Calu3 (cell line): ENCODE results near the gene GTF2IRD1. TPM values are rescaled to one million over a fixed set of nuclear protein-coding genes. Genes with fewer than 3 reads are reported as not detected.

Experiments used
- BruUV-seq: library from RNA; stranded (reverse); fragments of 400-500 nt; replicated peaks from 2 replicates; lab custom pipeline; 2021; lab: Mats Ljungman, UMichigan
- CTCF ChIA-PET: fragments of 300-600 bp; sonication (Branson Sonifier 250); formaldehyde crosslinking; loops from one replicate; lab custom pipeline; 2022; ENCODE audit warnings: antibody characterized with exemption; lab: Charles Lee
- DNase-seq: peaks from one replicate; pipeline ENCODE4 v3.0.0; 2022
- H3K27ac Mint-ChIP-seq: one replicate; pipeline ENCODE4 v1.8.0; 2022; ENCODE audit warnings: mixed read lengths; ENCODE audit not compliant: unreplicated experiment
- H3K27me3 Mint-ChIP-seq: one replicate; pipeline ENCODE4 v1.8.0; 2022; ENCODE audit warnings: mixed read lengths; ENCODE audit not compliant: unreplicated experiment
- H3K36me3 Mint-ChIP-seq: one replicate; pipeline ENCODE4 v1.8.0; 2022; ENCODE audit warnings: mild to moderate bottlenecking, moderate library complexity, mixed read lengths; ENCODE audit not compliant: insufficient read depth, unreplicated experiment
- H3K4me1 Mint-ChIP-seq: one replicate; pipeline ENCODE4 v1.8.0; 2022; ENCODE audit warnings: mild to moderate bottlenecking, low read depth, mixed read lengths; ENCODE audit not compliant: unreplicated experiment
- H3K4me3 Mint-ChIP-seq: one replicate; pipeline ENCODE4 v1.8.0; 2022; ENCODE audit warnings: mild to moderate bottlenecking, low read depth, moderate library complexity, mixed read lengths; ENCODE audit not compliant: unreplicated experiment
- H3K9me3 Mint-ChIP-seq: one replicate; pipeline ENCODE4 v1.8.0; 2022; ENCODE audit warnings: low read depth, mixed read lengths; ENCODE audit not compliant: unreplicated experiment
- CTCF ChIP-seq: fragments of 200-600 bp; IDR thresholded peaks from one replicate; pipeline ENCODE4 v1.8.0; 2022; ENCODE audit warnings: antibody characterized with exemption; ENCODE audit not compliant: unreplicated experiment
- intact Hi-C: fragments of 100-400 bp; cut with micrococcal nuclease; formaldehyde crosslinking; loops from one replicate; pipeline ENCODE4 v1.10.0; 2022; ENCODE audit not compliant: unreplicated experiment
- total RNA-seq: library from RNA; stranded (reverse); gene quantifications from 2 replicates; pipeline ENCODE4 v1.2.3, GENCODE V29; 2022

GTF2IRD1 gene
- total RNA-seq, 1 experiment from 2014 or later = 29.2 TPM

DNA sequence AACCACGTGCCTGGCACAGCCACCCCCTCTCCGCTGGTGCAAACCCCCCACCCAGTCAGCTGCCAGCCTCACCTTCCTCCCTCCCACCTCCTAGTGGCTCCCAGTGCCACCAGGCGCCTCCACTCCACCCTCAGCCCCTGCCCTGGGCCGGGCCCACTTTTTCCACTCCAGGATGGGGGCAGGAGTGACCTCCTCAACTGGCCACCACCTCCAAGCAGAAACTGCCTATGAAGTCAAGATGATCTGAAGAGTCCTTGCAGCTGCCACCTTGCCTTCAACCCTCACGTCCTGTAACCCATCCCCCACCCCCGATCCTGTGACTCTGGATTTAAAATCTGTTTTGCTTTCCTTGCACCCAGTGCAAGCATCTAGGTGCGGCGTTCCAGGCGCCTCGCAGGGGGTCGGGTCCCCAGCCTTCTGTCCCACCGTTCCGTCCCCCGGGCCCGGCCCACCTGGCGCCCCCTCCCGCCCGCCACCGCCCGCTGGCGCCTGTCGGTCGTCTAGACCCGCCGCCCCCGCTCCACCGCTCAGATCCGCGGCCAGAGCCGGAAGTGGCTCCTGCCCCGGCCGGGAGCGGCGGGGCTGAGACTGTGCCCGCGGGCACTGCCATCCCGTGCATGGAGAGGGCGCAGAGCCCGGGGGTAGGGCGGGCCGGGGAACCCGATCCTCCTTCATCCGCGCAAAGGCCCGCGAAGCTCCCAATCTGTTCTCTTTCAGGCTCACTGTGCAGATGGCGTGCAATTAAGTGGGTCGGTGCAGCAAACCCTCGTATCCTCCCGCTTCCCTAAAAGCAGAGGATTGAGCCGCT is 152.6 kb downstream of the GTF2IRD1 start:
- no TSS peak for BruUV-seq
- Mint-ChIP-seq H3K9me3 (no peaks in the 10 kb centered on the region), H3K36me3 (peaks cover 20% of the 10 kb centered on the region), H3K27ac (no peak overlapping the region), H3K4me1 (peaks cover 25% of the 10 kb centered on the region), H3K4me3 (peak overlapping the region; percentile 50), H3K27me3 (no peaks in the 10 kb centered on the region)
- CTCF ChIA-PET = no interaction called here
- no peak for TF ChIP-seq CTCF
- intact Hi-C loops = no loop called here
- DNase-seq = peak; percentile 42

DNA sequence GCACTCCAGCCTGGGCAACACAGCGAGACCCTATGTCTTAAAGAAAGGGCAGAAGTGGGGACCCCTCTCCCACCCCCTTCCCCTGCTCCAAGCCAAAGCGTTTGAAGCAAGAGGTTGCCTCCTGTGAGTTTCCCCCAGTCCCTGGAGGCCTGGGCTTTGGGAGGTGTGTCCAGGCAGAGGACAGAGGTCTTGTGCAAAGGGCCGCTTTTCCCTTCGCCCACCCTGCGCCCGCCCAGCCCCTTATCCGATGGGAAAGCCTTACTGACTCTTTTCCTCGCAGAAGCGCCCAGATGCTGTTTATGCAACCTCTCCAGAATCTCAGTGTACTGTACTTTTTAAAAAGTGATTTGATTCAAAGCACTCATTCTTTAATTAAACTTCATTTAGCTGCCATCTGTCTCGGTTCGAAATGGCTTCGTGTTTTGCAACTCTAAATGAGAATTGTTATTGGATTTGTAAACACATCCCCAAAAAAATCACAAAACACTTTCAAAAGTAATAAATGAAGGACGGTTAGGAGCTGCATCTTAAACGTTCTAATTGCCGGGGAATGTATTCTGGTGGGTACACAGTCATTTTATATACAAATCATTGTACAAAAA is 153.3 kb downstream of the GTF2IRD1 start:
- intact Hi-C loops = no loop called here
- H3K9me3 Mint-ChIP-seq = no peaks in the 10 kb centered on the region
- H3K4me3 Mint-ChIP-seq = peak overlapping the region; percentile 50
- BruUV-seq = no TSS peak
- TF ChIP-seq CTCF = no peak
- CTCF ChIA-PET = no interaction called here
- no peak overlapping the region for H3K27ac Mint-ChIP-seq
- DNase-seq = no peak
- no peaks in the 10 kb centered on the region for H3K27me3 Mint-ChIP-seq
- peaks cover 21% of the 10 kb centered on the region for H3K36me3 Mint-ChIP-seq
- peaks cover 25% of the 10 kb centered on the region for H3K4me1 Mint-ChIP-seq

DNA sequence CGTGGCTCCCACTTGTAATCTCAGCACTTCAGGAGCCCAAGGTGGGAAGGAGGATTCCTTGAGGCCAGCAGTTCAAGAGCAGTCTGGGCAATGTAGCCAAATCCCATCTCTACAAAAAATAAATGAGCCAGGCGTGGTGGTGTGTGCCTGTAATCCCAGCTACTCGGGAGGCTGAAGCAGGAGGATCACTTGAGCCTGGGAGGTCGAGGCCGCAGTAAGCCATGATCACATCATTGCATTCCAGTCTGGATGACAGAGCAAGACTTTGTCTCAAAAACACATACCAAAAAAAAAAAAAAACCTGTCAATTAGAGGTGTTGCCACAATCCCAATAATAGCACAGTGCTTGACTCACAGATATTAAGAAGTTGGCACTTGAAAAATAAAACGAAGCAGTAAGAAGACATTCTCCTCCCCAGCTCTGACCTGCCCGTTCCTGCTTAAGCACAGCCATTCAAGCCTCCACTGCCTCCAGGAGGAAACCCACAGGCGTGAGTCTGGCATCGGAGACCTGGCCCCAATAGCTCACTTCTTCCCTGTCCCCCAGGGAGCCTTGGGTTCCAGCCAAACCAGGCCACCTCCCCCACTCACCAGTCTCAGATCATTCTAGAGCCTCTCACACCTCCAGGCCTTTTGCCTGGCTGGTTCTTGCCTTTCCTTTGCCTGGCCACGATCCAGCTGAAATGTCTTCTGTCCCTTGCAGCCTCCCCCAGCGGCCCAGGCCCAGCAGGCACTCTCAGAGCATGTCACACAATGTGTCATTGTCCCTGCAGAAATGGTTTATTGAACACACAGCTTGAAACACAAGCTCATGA is 158.5 kb downstream of the GTF2IRD1 start:
- peak; percentile 77 for DNase-seq
- H3K36me3 Mint-ChIP-seq = peaks cover 17% of the 10 kb centered on the region
- H3K27ac Mint-ChIP-seq = peak overlapping the region; percentile 78

More for the DNA sequence above, 158.5 kb downstream of the GTF2IRD1 start:
- Mint-ChIP-seq H3K27me3 (no peaks in the 10 kb centered on the region), H3K4me3 (no peak overlapping the region), H3K4me1 (peaks cover 21% of the 10 kb centered on the region), H3K9me3 (no peaks in the 10 kb centered on the region)
- TF ChIP-seq CTCF = no peak
- no TSS peak for BruUV-seq
- intact Hi-C loops = no loop called here
- CTCF ChIA-PET = interaction anchor here (0.6 to 1.0 kb wide), 3 partner anchors 23 to 406 kb away, joined by 3 to 5 read pairs (median 3); no protein-coding TSS in a partner anchor
